Vagina (tissue), 2 donors: ENCODE results near the gene LDLRAD3. TPM values are rescaled to one million over a fixed set of nuclear protein-coding genes. Genes with fewer than 3 reads are reported as not detected.

Source experiments
- DNase-seq, 2 donors: peaks; one replicate each; pipeline ENCODE4 v3.0.0-alpha.2; 2017; ENCODE audit errors: extremely low spot score in 2 of 2
- H3K27ac ChIP-seq: fragments of 200-600 bp; sonication (generic); one replicate; pipeline ENCODE4 v1.5.1; 2019
- H3K27me3 ChIP-seq: fragments of 200-600 bp; sonication (generic); one replicate; pipeline ENCODE4 v1.5.1; 2019
- H3K36me3 ChIP-seq, 2 donors: fragments of 200-600 bp; sonication (generic); one replicate each; pipeline ENCODE4 v1.5.1; 2017 to 2019
- H3K4me1 ChIP-seq: fragments of 200-600 bp; sonication (generic); one replicate; pipeline ENCODE4 v1.5.1; 2019
- H3K4me3 ChIP-seq, 2 donors: fragments of 200-600 bp; sonication (generic); 1 replicate in 1 of 2; 2 replicates in 1 of 2; pipeline ENCODE4 v1.5.1; 2016 to 2019
- H3K9me3 ChIP-seq: fragments of 200-600 bp; sonication (generic); one replicate; pipeline ENCODE4 v1.5.1; 2019
- CTCF ChIP-seq, 3 experiments: fragments of 450-650 bp in 2 of 3; fragments of 200-600 bp in 1 of 3; sonication (generic) in 1 of 3; IDR thresholded peaks; one replicate each; pipeline ENCODE4 v1.5.1; 2017 to 2019; ENCODE audit warnings: antibody characterized with exemption in 3 of 3, mild to moderate bottlenecking in 2 of 3, moderate library complexity in 2 of 3
- POLR2A ChIP-seq, 2 donors: fragments of 450-650 bp; IDR thresholded peaks; one replicate each; pipeline ENCODE4 v1.6.1; 2017; ENCODE audit warnings: antibody characterized with exemption in 2 of 2, mild to moderate bottlenecking in 2 of 2, moderate library complexity in 2 of 2
- POLR2AphosphoS5 ChIP-seq, 2 donors: sonication (generic); formaldehyde crosslinking; IDR thresholded peaks; one replicate each; pipeline ENCODE4 v1.9.0; 2017; ENCODE audit warnings: antibody characterized with exemption in 2 of 2, mild to moderate bottlenecking in 2 of 2, low read depth in 1 of 2; ENCODE audit not compliant: insufficient read depth in 1 of 2
- intact Hi-C: fragments of 100-400 bp; cut with DNase I; formaldehyde crosslinking; loops from one replicate; pipeline ENCODE4 v1.15.1; 2023
- total RNA-seq: library from RNA; depleted of rRNA; stranded (reverse); fragments of >200 nt; gene quantifications from one replicate; pipeline ENCODE4 v1.2.3, GENCODE V29; 2016

Gene LDLRAD3
- total RNA-seq, 1 donor from 2014 or later = 34.4 TPM

- DNase-seq = no peak
- Histone ChIP-seq H3K4me1 (no peaks in the 10 kb centered on the region), H3K27ac (no peak overlapping the region), H3K9me3 (no peaks in the 10 kb centered on the region), H3K4me3 (no peak overlapping the region), H3K27me3 (no peaks in the 10 kb centered on the region), H3K36me3 (no peaks in the 10 kb centered on the region)
- intact Hi-C loops = no loop called here
- TF ChIP-seq POLR2AphosphoS5 (IDR thresholded peaks at IDR 0.05; ENCODE audit: insufficient read depth in 1 of 2, low read depth in 1 of 2) = no peak
- no peak for TF ChIP-seq CTCF (IDR thresholded peaks at IDR 0.05)
- no peak for TF ChIP-seq POLR2A (IDR thresholded peaks at IDR 0.05)
These were observed 6.8 kb upstream of the LDLRAD3 start for GRCh38 chr11:35937111-35937510.

GRCh38 chr11:35937700-35938099 is 6.2 kb upstream of the LDLRAD3 start:
- Histone ChIP-seq H3K4me3 (no peak overlapping the region), H3K36me3 (no peaks in the 10 kb centered on the region), H3K4me1 (no peaks in the 10 kb centered on the region), H3K27me3 (no peaks in the 10 kb centered on the region), H3K27ac (no peak overlapping the region), H3K9me3 (no peaks in the 10 kb centered on the region)
- no peak for TF ChIP-seq POLR2A (IDR thresholded peaks at IDR 0.05)
- TF ChIP-seq POLR2AphosphoS5 (IDR thresholded peaks at IDR 0.05; ENCODE audit: insufficient read depth in 1 of 2, low read depth in 1 of 2) = no peak
- TF ChIP-seq CTCF (IDR thresholded peaks at IDR 0.05) = no peak
- no peak for DNase-seq
- intact Hi-C loops = no loop called here

- no peak for TF ChIP-seq POLR2A (IDR thresholded peaks at IDR 0.05)
- TF ChIP-seq POLR2AphosphoS5 (IDR thresholded peaks at IDR 0.05; ENCODE audit: insufficient read depth in 1 of 2, low read depth in 1 of 2) = no peak
- TF ChIP-seq CTCF (IDR thresholded peaks at IDR 0.05) = no peak
- Histone ChIP-seq H3K27me3 (no peaks in the 10 kb centered on the region), H3K4me1 (peaks cover 4% of the 10 kb centered on the region), H3K4me3 (no peak overlapping the region), H3K9me3 (no peaks in the 10 kb centered on the region), H3K36me3 (no peaks in the 10 kb centered on the region), H3K27ac (no peak overlapping the region)
- intact Hi-C loops = no loop called here
- no peak for DNase-seq
These were observed 5.6 kb upstream of the LDLRAD3 start for GRCh38 chr11:35938231-35938630.

- DNase-seq = no peak
- intact Hi-C loops = no loop called here
- H3K27ac ChIP-seq = peak overlapping the region; percentile 66
- no peaks in the 10 kb centered on the region for H3K27me3 ChIP-seq
- no peaks in the 10 kb centered on the region for H3K36me3 ChIP-seq
- H3K4me1 ChIP-seq = peaks cover 26% of the 10 kb centered on the region
- TF ChIP-seq CTCF (IDR thresholded peaks at IDR 0.05) = no peak
- TF ChIP-seq POLR2A (IDR thresholded peaks at IDR 0.05) = no peak
- TF ChIP-seq POLR2AphosphoS5 (IDR thresholded peaks at IDR 0.05; ENCODE audit: insufficient read depth in 1 of 2, low read depth in 1 of 2) = no peak
- peak overlapping the region; percentile 55 to 78 for H3K4me3 ChIP-seq
- no peaks in the 10 kb centered on the region for H3K9me3 ChIP-seq
These were observed 553 bp upstream of the LDLRAD3 start for GRCh38 chr11:35943309-35943708.

- intact Hi-C loops = no loop called here
- peak overlapping the region; percentile 55 to 78 for H3K4me3 ChIP-seq
These were observed 758 bp downstream of the LDLRAD3 start for GRCh38 chr11:35944503-35945136.

More at GRCh38 chr11:35944503-35945136, 758 bp downstream of the LDLRAD3 start:
- peaks cover 26% of the 10 kb centered on the region for H3K4me1 ChIP-seq
- no peak for DNase-seq
- peak in 1 of 2 donors; percentile 51 for TF ChIP-seq POLR2AphosphoS5 (IDR thresholded peaks at IDR 0.05; ENCODE audit: insufficient read depth in 1 of 2, low read depth in 1 of 2)
- no peak for TF ChIP-seq CTCF (IDR thresholded peaks at IDR 0.05)
- H3K27me3 ChIP-seq = no peaks in the 10 kb centered on the region
- peak overlapping the region; percentile 51 for H3K27ac ChIP-seq
- no peaks in the 10 kb centered on the region for H3K9me3 ChIP-seq
- no peaks in the 10 kb centered on the region for H3K36me3 ChIP-seq
